A673 (cell line): ENCODE results near the gene B4GALT5. TPM values are rescaled to one million over a fixed set of nuclear protein-coding genes. Genes with fewer than 3 reads are reported as not detected.

ENCODE experiments used
- BruUV-seq: library from RNA; stranded (reverse); fragments of 400-500 nt; replicated peaks from 2 replicates; lab custom pipeline; 2021; lab: Mats Ljungman, UMichigan
- CTCF ChIA-PET: fragments of 300-600 bp; sonication (Branson Sonifier 250); formaldehyde crosslinking; loops from one replicate; lab custom pipeline; 2022; ENCODE audit warnings: antibody characterized with exemption; lab: Charles Lee
- POLR2A ChIA-PET: fragments of 300-600 bp; sonication (Branson Sonifier 250); formaldehyde crosslinking; loops from one replicate; lab custom pipeline; 2022; ENCODE audit warnings: antibody characterized with exemption; ENCODE audit not compliant: low non-redundant PET; lab: Charles Lee
- DNase-seq: peaks from one replicate; pipeline ENCODE4 v3.0.0-alpha.2; 2015; ENCODE audit warnings: low spot score
- H3K27ac ChIP-seq: fragments of 200-600 bp; sonication (generic); 2 replicates; pipeline ENCODE4 v1.5.1; 2016; ENCODE audit warnings: mixed run types, low read depth, mild to moderate bottlenecking, mixed read lengths, antibody characterized with exemption, low read length; ENCODE audit not compliant: poor library complexity, severe bottlenecking
- H3K27me3 ChIP-seq: fragments of 200-600 bp; sonication (generic); replicated peaks from 2 replicates; pipeline ENCODE4 v1.6.1; 2017; ENCODE audit warnings: mixed run types, low read depth, mild to moderate bottlenecking, mixed read lengths, antibody characterized with exemption, low read length; ENCODE audit not compliant: insufficient read depth, poor library complexity
- H3K36me3 ChIP-seq: fragments of 200-600 bp; sonication (generic); 2 replicates; pipeline ENCODE4 v1.6.1; 2016; ENCODE audit warnings: mixed run types, mild to moderate bottlenecking, mixed read lengths, antibody characterized with exemption, low read length; ENCODE audit not compliant: insufficient read depth, poor library complexity, severe bottlenecking
- H3K4me1 ChIP-seq: fragments of 200-600 bp; sonication (generic); 2 replicates; pipeline ENCODE4 v1.6.1; 2017; ENCODE audit warnings: mixed run types, mild to moderate bottlenecking, mixed read lengths, antibody characterized with exemption, low read length; ENCODE audit not compliant: insufficient read depth, poor library complexity, severe bottlenecking
- H3K4me3 ChIP-seq: fragments of 200-600 bp; sonication (generic); 2 replicates; pipeline ENCODE4 v1.5.1; 2016; ENCODE audit warnings: low read depth, mixed run types, mild to moderate bottlenecking, mixed read lengths, low read length; ENCODE audit not compliant: poor library complexity, severe bottlenecking
- H3K9me3 ChIP-seq: fragments of 200-600 bp; sonication (generic); 2 replicates; pipeline ENCODE4 v1.6.1; 2016; ENCODE audit warnings: mixed run types, low read depth, mild to moderate bottlenecking, mixed read lengths, antibody characterized with exemption, low read length; ENCODE audit not compliant: poor library complexity, severe bottlenecking
- CTCF ChIP-seq: fragments of 300-800, 200-600 bp; sonication (generic); conservative IDR thresholded peaks from 2 replicates; pipeline ENCODE4 v1.5.1; 2017; ENCODE audit warnings: low read depth, mild to moderate bottlenecking, antibody characterized with exemption, low read length, moderate library complexity, mixed read lengths
- EZH2 ChIP-seq: fragments of 200-600 bp; sonication (generic); IDR thresholded peaks from 2 replicates; pipeline ENCODE4 v1.6.1; 2017; ENCODE audit warnings: borderline replicate concordance, low read depth, mild to moderate bottlenecking, mixed read lengths, antibody characterized with exemption, low read length; ENCODE audit not compliant: poor library complexity, severe bottlenecking
- intact Hi-C: fragments of 100-400 bp; cut with micrococcal nuclease; formaldehyde crosslinking; loops from one replicate; pipeline ENCODE4 v1.10.0; 2022; ENCODE audit not compliant: unreplicated experiment
- total RNA-seq: library from RNA; stranded (reverse); gene quantifications from 2 replicates; pipeline ENCODE4 v1.2.3, GENCODE V29; 2021

The B4GALT5 gene
- total RNA-seq, 1 experiment from 2014 or later = 78.0 TPM

DNA sequence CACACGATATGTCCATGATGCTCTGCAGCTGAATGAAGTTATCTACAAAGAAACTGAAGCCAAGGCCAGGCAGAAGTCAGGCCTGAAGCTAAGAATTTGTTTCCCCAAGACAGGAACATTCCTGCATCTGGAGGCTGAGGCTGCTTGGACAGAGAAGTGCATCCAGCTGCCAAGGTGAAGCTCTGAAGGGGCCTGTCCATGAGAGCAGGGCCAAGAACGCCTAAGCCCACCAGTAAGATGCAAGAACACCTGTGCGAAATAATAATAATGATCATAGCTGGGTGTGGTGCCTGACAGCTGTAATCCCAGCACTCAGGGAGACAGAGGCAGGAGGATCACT, 37.7 kb upstream of the B4GALT5 start:
- POLR2A ChIA-PET = no interaction called here

DNA sequence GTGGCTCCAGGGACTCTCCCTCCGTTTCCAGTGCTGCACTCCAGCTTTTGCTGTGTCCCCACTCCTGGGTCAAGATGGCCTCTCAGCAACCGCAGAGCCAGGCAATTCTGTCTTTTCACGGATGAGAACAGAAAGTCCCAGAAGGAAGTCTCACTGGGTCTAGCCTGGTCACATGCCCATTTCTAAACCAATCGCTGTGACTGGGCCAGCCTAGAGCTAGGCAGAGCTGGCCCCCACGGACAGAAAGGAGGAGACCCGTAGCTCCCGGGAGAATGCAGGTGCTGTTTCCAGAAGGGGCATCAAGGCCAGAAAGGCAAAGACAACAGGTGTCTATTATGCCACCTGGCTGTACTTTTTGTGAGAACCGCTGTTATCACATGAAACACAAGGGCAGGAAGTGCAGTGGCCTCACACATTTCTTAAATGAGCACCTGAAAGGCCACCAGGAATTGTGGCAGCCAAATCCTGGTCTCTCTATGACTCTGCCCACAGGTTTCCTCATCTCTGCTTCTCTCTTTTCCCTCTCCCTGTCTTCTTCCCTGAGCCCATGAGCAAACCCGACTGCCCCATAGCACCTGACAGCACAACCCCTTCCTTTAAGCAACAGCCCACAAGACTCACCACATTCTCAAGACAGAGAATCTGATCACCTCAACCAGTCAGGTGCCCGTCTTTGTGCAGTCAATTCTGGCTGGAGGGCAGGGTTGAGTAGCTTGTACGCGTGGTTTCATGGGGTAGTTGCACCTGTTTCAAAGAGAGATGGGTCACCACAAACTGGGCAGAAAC, 37.1 kb upstream of the B4GALT5 start:
- TF ChIP-seq EZH2 (no peak), CTCF (no peak)
- Histone ChIP-seq H3K27ac (no peak overlapping the region), H3K36me3 (no peaks in the 10 kb centered on the region), H3K4me1 (no peaks in the 10 kb centered on the region), H3K27me3 (no peaks in the 10 kb centered on the region), H3K9me3 (no peaks in the 10 kb centered on the region), H3K4me3 (no peak overlapping the region)
- intact Hi-C loops = no loop called here
- ChIA-PET POLR2A (no interaction called here), CTCF (no interaction called here)
- no TSS peak for BruUV-seq
- no peak for DNase-seq

More for the DNA sequence above, 37.7 kb upstream of the B4GALT5 start:
- CTCF ChIA-PET = no interaction called here
- H3K4me1 ChIP-seq = no peaks in the 10 kb centered on the region
- no peaks in the 10 kb centered on the region for H3K9me3 ChIP-seq
- H3K36me3 ChIP-seq = no peaks in the 10 kb centered on the region
- H3K27me3 ChIP-seq = no peaks in the 10 kb centered on the region
- intact Hi-C loops = no loop called here
- no peak for DNase-seq
- no peak overlapping the region for H3K4me3 ChIP-seq
- no peak for TF ChIP-seq CTCF
- TF ChIP-seq EZH2 = no peak
- BruUV-seq = no TSS peak
- H3K27ac ChIP-seq = no peak overlapping the region

DNA sequence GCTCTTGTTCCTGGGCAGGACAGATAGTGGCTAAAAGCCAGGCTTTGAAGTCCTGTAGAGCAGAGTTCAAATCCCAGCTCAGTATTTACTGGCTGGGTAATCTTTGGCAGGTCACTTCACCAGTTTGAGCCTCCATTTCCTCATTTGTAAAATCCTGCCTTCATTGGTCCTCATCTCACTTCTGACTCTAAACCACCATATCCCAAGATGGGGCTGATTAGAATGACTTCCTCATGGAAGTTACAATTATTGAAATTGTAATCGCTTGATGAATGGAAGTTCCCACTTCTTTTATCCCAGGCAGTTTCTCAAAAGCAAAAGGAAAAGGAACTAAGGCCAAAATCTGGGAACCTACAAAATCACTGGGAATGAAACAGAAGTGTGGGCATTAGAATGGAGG, 35.9 kb upstream of the B4GALT5 start:
- H3K4me1 ChIP-seq = no peaks in the 10 kb centered on the region
- H3K4me3 ChIP-seq = no peak overlapping the region
- no peak for DNase-seq
- H3K27me3 ChIP-seq = no peaks in the 10 kb centered on the region
- no peak overlapping the region for H3K27ac ChIP-seq
- no peaks in the 10 kb centered on the region for H3K36me3 ChIP-seq
- no peaks in the 10 kb centered on the region for H3K9me3 ChIP-seq
- no TSS peak for BruUV-seq
- TF ChIP-seq EZH2 = no peak
- no peak for TF ChIP-seq CTCF
- intact Hi-C loops = no loop called here
- CTCF ChIA-PET = interaction anchor here (0.7 kb wide), 1 partner anchor 210 kb away, joined by 8 read pairs; no protein-coding TSS in a partner anchor
- POLR2A ChIA-PET = no interaction called here
